ENCODE data around the gene UBXN2A.
"Not testable (repeated sequence)": the region's sequence is repeated elsewhere in the genome, so short reads cannot be mapped to it uniquely, and the experiment has no call there.

- not testable (repeated sequence) for TF ChIP-seq RAD21 (IDR thresholded peaks at IDR 0.05 in 1 of 2, conservative IDR thresholded peaks at IDR 0.05 in 1 of 2; ENCODE audit: low read depth in 2 of 2, low read length in 2 of 2); POLR2A (IDR thresholded peaks at IDR 0.05; ENCODE audit: control extremely low read depth in 1 of 2, low read depth in 2 of 2, low read length in 2 of 2)
Observed at GRCh38 chr2:24014902-24015301, 74.6 kb downstream of the UBXN2A start.

All from H1 (cell line).